Central memory CD8-positive, alpha-beta T cell (primary cell): ENCODE results near the gene AQP11.
A peak's percentile ranks its signal among the peaks of the same experiment; 100 is the strongest.
"Not testable (repeated sequence)": the region's sequence is repeated elsewhere in the genome, so short reads cannot be mapped to it uniquely, and the experiment has no call there.

ENCODE experiments used
- ATAC-seq: fragments of 150-1000 bp; cut with Tn5 transposase; replicated peaks from 2 replicates; pipeline ENCODE4 v1.10.0; 2022; ENCODE audit warnings: mild to moderate bottlenecking, moderate FRiP score, moderate number of reproducible peaks; ENCODE audit not compliant: poor library complexity, severe bottlenecking; ENCODE audit errors: extremely low read depth
- DNase-seq, 2 donors: peaks; one replicate each; pipeline ENCODE4 v3.0.0; 2021; ENCODE audit warnings: low spot score in 2 of 2
- H3K27ac Mint-ChIP-seq: one replicate; pipeline ENCODE4 v1.8.0; 2022; ENCODE audit warnings: low read depth, mild to moderate bottlenecking, moderate library complexity, mixed read lengths
- H3K27me3 Mint-ChIP-seq: one replicate; pipeline ENCODE4 v1.8.0; 2022; ENCODE audit warnings: mixed read lengths
- H3K36me3 Mint-ChIP-seq: one replicate; pipeline ENCODE4 v1.8.0; 2022; ENCODE audit warnings: mild to moderate bottlenecking, moderate library complexity, mixed read lengths; ENCODE audit not compliant: insufficient read depth
- H3K4me1 Mint-ChIP-seq: one replicate; pipeline ENCODE4 v1.8.0; 2022; ENCODE audit warnings: mixed read lengths
- H3K4me3 Mint-ChIP-seq: one replicate; pipeline ENCODE4 v1.8.0; 2022; ENCODE audit warnings: mild to moderate bottlenecking, moderate library complexity, mixed read lengths
- H3K9me3 Mint-ChIP-seq: one replicate; pipeline ENCODE4 v1.8.0; 2022; ENCODE audit warnings: mixed read lengths

Gene AQP11

GRCh38 chr11:77604281-77604680 lies 14.5 kb downstream of the AQP11 start:
- no peaks in the 10 kb centered on the region for H3K27me3 Mint-ChIP-seq
- ATAC-seq (no peak), DNase-seq (no peak)
- H3K27ac Mint-ChIP-seq, result no peak overlapping the region
- H3K9me3 Mint-ChIP-seq, result no peaks in the 10 kb centered on the region
- no peak overlapping the region for H3K4me3 Mint-ChIP-seq
- H3K4me1 Mint-ChIP-seq, result no peaks in the 10 kb centered on the region
- peaks cover 2% of the 10 kb centered on the region for H3K36me3 Mint-ChIP-seq

GRCh38 chr11:77609234-77609633 lies 19.5 kb downstream of the AQP11 start:
- no peaks in the 10 kb centered on the region for H3K27me3 Mint-ChIP-seq
- no peaks in the 10 kb centered on the region for H3K4me1 Mint-ChIP-seq
- no peaks in the 10 kb centered on the region for H3K9me3 Mint-ChIP-seq
- H3K27ac Mint-ChIP-seq, result no peak overlapping the region
- H3K36me3 Mint-ChIP-seq, result peaks cover 6% of the 10 kb centered on the region
- ATAC-seq (no peak), DNase-seq (no peak)
- H3K4me3 Mint-ChIP-seq, result no peak overlapping the region

GRCh38 chr11:77611921-77612320 lies 22.2 kb downstream of the AQP11 start:
- H3K4me1 Mint-ChIP-seq, result no peaks in the 10 kb centered on the region
- no peak overlapping the region for H3K27ac Mint-ChIP-seq
- H3K27me3 Mint-ChIP-seq, result no peaks in the 10 kb centered on the region
- DNase-seq (no peak), ATAC-seq (no peak)
- H3K36me3 Mint-ChIP-seq, result peaks cover 15% of the 10 kb centered on the region
- H3K9me3 Mint-ChIP-seq, result no peaks in the 10 kb centered on the region
- H3K4me3 Mint-ChIP-seq, result no peak overlapping the region

GRCh38 chr11:77617892-77618291 lies 28.1 kb downstream of the AQP11 start:
- no peak overlapping the region for H3K4me3 Mint-ChIP-seq
- no peak for DNase-seq
- H3K36me3 Mint-ChIP-seq, result peaks cover 33% of the 10 kb centered on the region
- ATAC-seq, result no peak
- H3K27me3 Mint-ChIP-seq, result no peaks in the 10 kb centered on the region
- no peak overlapping the region for H3K27ac Mint-ChIP-seq
- H3K4me1 Mint-ChIP-seq, result no peaks in the 10 kb centered on the region
- H3K9me3 Mint-ChIP-seq, result no peaks in the 10 kb centered on the region

- Mint-ChIP-seq H3K9me3 (no peaks in the 10 kb centered on the region), H3K4me1 (no peaks in the 10 kb centered on the region)
These were observed 29.9 kb downstream of the AQP11 start for GRCh38 chr11:77619576-77620198.

GRCh38 chr11:77630157-77630710 lies 40.5 kb downstream of the AQP11 start:
- Mint-ChIP-seq H3K36me3 (peaks cover 26% of the 10 kb centered on the region), H3K4me1 (peaks cover 21% of the 10 kb centered on the region), H3K27ac (peak overlapping the region; percentile 11), H3K27me3 (no peaks in the 10 kb centered on the region), H3K4me3 (no peak overlapping the region), H3K9me3 (no peaks in the 10 kb centered on the region)
- DNase-seq, result no peak
- no peak for ATAC-seq

More at GRCh38 chr11:77619576-77620198, 29.9 kb downstream of the AQP11 start:
- Mint-ChIP-seq H3K27ac (no peak overlapping the region), H3K27me3 (no peaks in the 10 kb centered on the region), H3K4me3 (no peak overlapping the region), H3K36me3 (peaks cover 40% of the 10 kb centered on the region)
- DNase-seq (no peak), ATAC-seq (no peak)

- H3K4me3 Mint-ChIP-seq, H3K27ac Mint-ChIP-seq, H3K9me3 Mint-ChIP-seq, ATAC-seq, DNase-seq, H3K27me3 Mint-ChIP-seq: not testable (repeated sequence)
- peaks cover 19% of the 10 kb centered on the region for H3K36me3 Mint-ChIP-seq
- H3K4me1 Mint-ChIP-seq, result peaks cover 45% of the 10 kb centered on the region
These were observed 44.2 kb downstream of the AQP11 start for GRCh38 chr11:77633926-77634325.

- Mint-ChIP-seq H3K4me1 (peaks cover 32% of the 10 kb centered on the region), H3K27ac (peak overlapping the region; percentile 96), H3K27me3 (no peaks in the 10 kb centered on the region), H3K36me3 (peaks cover 12% of the 10 kb centered on the region), H3K9me3 (no peaks in the 10 kb centered on the region), H3K4me3 (peak overlapping the region; percentile 91)
- no peak for DNase-seq
- ATAC-seq, result no peak
These were observed 47.1 kb downstream of the AQP11 start for GRCh38 chr11:77636731-77637344.

- no peaks in the 10 kb centered on the region for H3K9me3 Mint-ChIP-seq
- DNase-seq, result peak; percentile 52 to 65
- ATAC-seq, result peak; percentile 99
- H3K4me3 Mint-ChIP-seq, result peak within 1 kb of the TSS; percentile 91
- H3K36me3 Mint-ChIP-seq, result peaks cover 12% of the 10 kb centered on the region
- H3K4me1 Mint-ChIP-seq, result peaks cover 32% of the 10 kb centered on the region
- no peaks in the 10 kb centered on the region for H3K27me3 Mint-ChIP-seq
- H3K27ac Mint-ChIP-seq, result peak within 1 kb of the TSS; percentile 96
These were observed 47.8 kb downstream of the AQP11 start, which contains the start of gene CLNS1A for GRCh38 chr11:77637345-77638165. TSS of gene CLNS1A (minus strand) at chr11:77637794. CDS start at chr11:77637714, 80 bp downstream.

GRCh38 chr11:77642228-77642627 lies 52.5 kb downstream of the AQP11 start:
- Mint-ChIP-seq H3K27ac (no peak overlapping the region), H3K27me3 (peaks cover 26% of the 10 kb centered on the region), H3K36me3 (peaks cover 7% of the 10 kb centered on the region), H3K4me3 (no peak overlapping the region), H3K4me1 (peaks cover 7% of the 10 kb centered on the region), H3K9me3 (no peaks in the 10 kb centered on the region)
- no peak for ATAC-seq
- no peak for DNase-seq

- Mint-ChIP-seq H3K9me3 (no peaks in the 10 kb centered on the region), H3K27ac (no peak overlapping the region), H3K36me3 (no peaks in the 10 kb centered on the region)
These were observed 55.1 kb downstream of the AQP11 start for GRCh38 chr11:77644887-77645286.

GRCh38 chr11:77647654-77648305 lies 58.0 kb downstream of the AQP11 start:
- Mint-ChIP-seq H3K4me3 (no peak overlapping the region), H3K27me3 (peaks cover 40% of the 10 kb centered on the region), H3K27ac (no peak overlapping the region), H3K4me1 (no peaks in the 10 kb centered on the region), H3K36me3 (no peaks in the 10 kb centered on the region), H3K9me3 (no peaks in the 10 kb centered on the region)
- ATAC-seq (no peak), DNase-seq (no peak)

More at GRCh38 chr11:77644887-77645286, 55.1 kb downstream of the AQP11 start:
- Mint-ChIP-seq H3K4me1 (no peaks in the 10 kb centered on the region), H3K27me3 (peaks cover 31% of the 10 kb centered on the region), H3K4me3 (no peak overlapping the region)
- DNase-seq, result no peak
- no peak for ATAC-seq
